Testis (tissue), 2 donors: Measurements from ENCODE around the gene ARID1B.

Experiments
- CTCF ChIP-seq, 3 experiments: fragments of 450-650 bp in 2 of 3; fragments of 200-600 bp in 1 of 3; sonication (generic) in 1 of 3; IDR thresholded peaks; one replicate each; pipeline ENCODE4 v1.5.1; 2016 to 2019; ENCODE audit warnings: antibody characterized with exemption in 3 of 3, mild to moderate bottlenecking in 2 of 3, moderate library complexity in 1 of 3
- POLR2A ChIP-seq: fragments of 450-650 bp; IDR thresholded peaks from one replicate; pipeline ENCODE4 v1.6.1; 2017; ENCODE audit warnings: antibody characterized with exemption, mild to moderate bottlenecking, moderate library complexity

DNA sequence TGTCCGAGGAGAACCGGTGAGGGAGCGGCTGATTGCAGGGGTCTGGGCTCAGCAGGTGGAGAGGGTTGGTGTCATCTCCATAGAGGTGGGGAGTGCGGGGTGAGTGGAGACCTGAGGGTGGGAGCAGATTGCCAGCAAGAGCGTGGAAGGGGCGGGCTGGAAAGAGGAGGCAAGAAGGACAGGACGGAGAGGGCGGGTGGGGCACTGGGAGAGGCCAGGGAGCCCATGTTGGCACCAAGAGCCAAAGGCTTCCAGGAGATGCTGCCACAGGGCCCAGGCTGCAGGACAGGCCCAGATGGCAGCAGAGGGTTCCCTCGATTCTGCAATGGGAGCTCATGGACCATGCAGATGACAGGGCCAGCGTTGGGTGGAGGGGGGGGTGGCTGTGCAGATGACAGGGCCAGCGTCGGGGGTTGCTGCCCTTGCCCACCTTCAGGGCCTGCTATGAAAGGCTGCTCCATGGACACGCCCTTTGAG is 440.8 kb downstream of the ARID1B start:
- no peak for TF ChIP-seq POLR2A
- no peak for TF ChIP-seq CTCF (IDR thresholded peaks at IDR 0.05)
